ENCODE measurements around the gene ACSL1.

- TF ChIP-seq REST (IDR thresholded peaks at IDR 0.05; ENCODE audit: insufficient replicate concordance, low read depth) (no peak), CTCF (IDR thresholded peaks at IDR 0.05; ENCODE audit: insufficient read depth, low read length) (no peak), POLR2AphosphoS5 (IDR thresholded peaks at IDR 0.05; ENCODE audit: low read depth) (no peak), SPI1 (IDR thresholded peaks at IDR 0.05; ENCODE audit: borderline replicate concordance, low read depth) (no peak)
These were observed 19.1 kb downstream of the ACSL1 start for GRCh38 chr4:184806711-184807110.

All from HL-60 (cell line).